ENCODE data around the gene TMEM244.

Gene TMEM244

GRCh38 chr6:129785756-129786135, 75.4 kb downstream of the TMEM244 start:
- no peak overlapping the region for H3K4me3 ChIP-seq (ENCODE audit: low read depth, low read length)
- no peak for TF ChIP-seq CTCF (IDR thresholded peaks at IDR 0.05; ENCODE audit: borderline replicate concordance, insufficient read depth, low read depth, low read length)

- H3K4me3 ChIP-seq (ENCODE audit: low read depth, low read length) = no peak overlapping the region
- no peak for TF ChIP-seq CTCF (IDR thresholded peaks at IDR 0.05; ENCODE audit: borderline replicate concordance, insufficient read depth, low read depth, low read length)
Measured at GRCh38 chr6:129785047-129785755, 75.9 kb downstream of the TMEM244 start.
